ENCODE data around the gene XYLT1.

GRCh38 chr16:17413508-17413907 lies 57.3 kb downstream of the XYLT1 start:
- TF ChIP-seq POLR2A (IDR thresholded peaks at IDR 0.05; ENCODE audit: low read depth, low read length) (no peak), POLR2AphosphoS5 (IDR thresholded peaks at IDR 0.05; ENCODE audit: low read depth, low read length) (no peak)
